Psoas muscle (tissue), 8 donors: ENCODE measurements around the gene THPO. TPM values are rescaled to one million over a fixed set of nuclear protein-coding genes. Genes with fewer than 3 reads are reported as not detected.
A peak's percentile ranks its signal among the peaks of the same experiment; 100 is the strongest.

Experiments used
- ATAC-seq, 4 donors: fragments of 200-7000 bp; cut with Tn5 transposase; one replicate each; pipeline ENCODE4 v1.9.1; 2020; ENCODE audit warnings: moderate library complexity in 3 of 4, mild to moderate bottlenecking in 2 of 4
- DNase-seq, 2 donors: peaks; one replicate each; pipeline ENCODE4 v3.0.0-alpha.2; 2020
- H3K27ac ChIP-seq: fragments of 200-600 bp; one replicate; pipeline ENCODE4 v1.8.0; 2022
- H3K27me3 ChIP-seq, 3 donors: fragments of 200-600 bp in 1 of 3; one replicate each; pipeline versions ENCODE4 v1.6.1 to v1.8.0; 2013 to 2022; ENCODE audit warnings: low read length in 2 of 3, mild to moderate bottlenecking in 2 of 3, moderate library complexity in 1 of 3; ENCODE audit not compliant: insufficient read depth in 3 of 3
- H3K36me3 ChIP-seq, 2 donors: fragments of 200-600 bp in 1 of 2; one replicate each; pipeline versions ENCODE4 v1.6.1 to v1.8.0; 2013 to 2022; ENCODE audit warnings: low read depth in 1 of 2, mild to moderate bottlenecking in 1 of 2, moderate library complexity in 1 of 2; ENCODE audit not compliant: insufficient read depth in 1 of 2
- H3K4me1 ChIP-seq: fragments of 200-600 bp; one replicate; pipeline ENCODE4 v1.8.0; 2022
- H3K4me3 ChIP-seq: fragments of 200-600 bp; one replicate; pipeline ENCODE4 v1.8.0; 2022; ENCODE audit warnings: mild to moderate bottlenecking
- H3K9me3 ChIP-seq: fragments of 200-600 bp; one replicate; pipeline ENCODE4 v1.8.0; 2022
- CTCF ChIP-seq: fragments of 200-600 bp; IDR thresholded peaks from one replicate; pipeline ENCODE4 v1.8.0; 2022; ENCODE audit warnings: antibody characterized with exemption
- WGBS, 3 donors: extraction: QIAGEN DNeasy Blood & Tissue Kit; methylation state at CpG; one replicate each; pipeline versions ENCODE4 v1.1.6 to v1.1.7; 2013; 5-methylcytosine and 5-hydroxymethylcytosine counted together
- intact Hi-C, 2 donors: fragments of 100-400 bp; cut with DNase I; formaldehyde crosslinking; loops; one replicate each; pipeline versions ENCODE4 v1.11.0 to v1.14.2; 2022
- polyA plus RNA-seq, 3 donors: library from polyadenylated mRNA; stranded (reverse); fragments of 200-250 nt; gene quantifications; one replicate each; pipeline ENCODE4 v1.2.3, GENCODE V29; 2013
- total RNA-seq, 4 donors: library from RNA; stranded (reverse); fragmentation: NEBNext Ultra II Directional in 2 of 4; extraction: Animal tissue kit (Norgen Biotek cat#: 25700) in 2 of 4; gene quantifications; one replicate each; pipeline versions ENCODE4 v1.2.1 to v1.2.4, GENCODE V29; 2021 to 2023
- donor health status: healthy with polysubstance abuse.
- donor health status: DM: no; HTN: no; CAD: no; lungs with moderate emphysema.
- donor health status: Bipolar disorder and iron deficiency.
- donor health status: healthy.
- donor health status: DM: yes; HTN: yes; CAD: no.
- donor health status: DM: no; HTN: no; CAD: no.
- donor health status: DM: no; HTN: no; CAD: no.
- donor health status: DM: yes; HTN: yes; CAD: no.

Gene THPO
- total and polyA plus RNA-seq, 7 donors = 0.49 to 3.0 (median 0.92) TPM

- Histone ChIP-seq H3K9me3 (no peaks in the 10 kb centered on the region), H3K27ac (no peak overlapping the region), H3K4me1 (peaks cover 40% of the 10 kb centered on the region), H3K36me3 (peaks cover 41 to 100% of the 10 kb centered on the region in 2 donors), H3K4me3 (no peak overlapping the region), H3K27me3 (no peaks in the 10 kb centered on the region)
- WGBS, 3 donors = 86 to 91% (median 88%) methylated on average over 13 of the region's 13 CpGs
- ATAC-seq (no peak), DNase-seq (no peak)
- intact Hi-C loops = no loop called here
- no peak for TF ChIP-seq CTCF
These were observed 52.7 kb downstream of the THPO start for GRCh38 chr3:184325269-184325668.

DNA sequence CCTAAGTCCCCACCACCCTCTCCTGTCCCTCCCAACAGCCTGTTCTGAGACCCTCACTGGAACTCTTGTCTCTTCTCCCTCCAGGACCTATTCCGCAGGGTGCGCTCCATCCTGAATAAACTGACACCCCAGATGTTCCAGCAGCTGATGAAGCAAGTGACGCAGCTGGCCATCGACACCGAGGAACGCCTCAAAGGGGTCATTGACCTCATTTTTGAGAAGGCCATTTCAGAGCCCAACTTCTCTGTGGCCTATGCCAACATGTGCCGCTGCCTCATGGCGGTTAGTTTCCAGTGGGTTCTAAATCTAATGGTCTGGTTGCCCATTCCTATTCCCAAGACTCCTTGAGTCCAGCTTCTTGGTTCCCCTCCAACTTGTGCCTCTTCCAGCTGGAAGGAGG lies 54.3 kb downstream of the THPO start:
- no peaks in the 10 kb centered on the region for H3K27me3 ChIP-seq
- H3K4me1 ChIP-seq = peaks cover 50% of the 10 kb centered on the region
- 34 to 53% (median 43%) methylated on average over 8 of the region's 8 CpGs for WGBS, 3 donors
- intact Hi-C loops = loop anchor here in 1 of 2 donors (1.0 kb wide), 1 partner anchor 10 kb away; no protein-coding TSS in a partner anchor
- H3K4me3 ChIP-seq = peak overlapping the region; percentile 71
- H3K27ac ChIP-seq = peak overlapping the region; percentile 90
- TF ChIP-seq CTCF = no peak
- H3K36me3 ChIP-seq = peaks cover 36 to 86% of the 10 kb centered on the region in 2 donors
- no peaks in the 10 kb centered on the region for H3K9me3 ChIP-seq
- DNase-seq (peak; percentile 69 to 86), ATAC-seq (peak; percentile 9 to 57 (median 38))

GRCh38 chr3:184322731-184323487 lies 55.1 kb downstream of the THPO start:
- peak overlapping the region; percentile 71 for H3K4me3 ChIP-seq
- intact Hi-C loops = no loop called here
- 61 to 80% (median 62%) methylated on average over 20 of the region's 20 CpGs for WGBS, 3 donors
- H3K4me1 ChIP-seq = peaks cover 58% of the 10 kb centered on the region
- peaks cover 35 to 86% of the 10 kb centered on the region in 2 donors for H3K36me3 ChIP-seq
- H3K27ac ChIP-seq = peak overlapping the region; percentile 90
- no peaks in the 10 kb centered on the region for H3K9me3 ChIP-seq
- peak; percentile 77 to 86 for DNase-seq
- peak; percentile 46 to 72 (median 68) for ATAC-seq
- TF ChIP-seq CTCF = no peak
- no peaks in the 10 kb centered on the region for H3K27me3 ChIP-seq

Other genes starting within 250 kb of the THPO start
- 10 to 100 TPM; 44.0 to 55.1 (median 50.0) TPM for gene EIF2B5, start 242.8 kb downstream of the THPO start, total RNA-seq
- 100 to 1,000 TPM in 1 of 3 donors, 10 to 100 TPM in 2; 61.4 to 101 (median 80.3) TPM for gene EIF2B5, start 242.8 kb downstream of the THPO start, polyA plus RNA-seq
- gene DVL3, start 222.8 kb downstream of the THPO start, total RNA-seq = 10 to 100 TPM; 46.7 to 57.2 (median 47.7) TPM
- gene DVL3, start 222.8 kb downstream of the THPO start, polyA plus RNA-seq = 10 to 100 TPM; 32.3 to 57.6 (median 36.1) TPM
- 100 to 1,000 TPM; 157 to 178 (median 165) TPM for gene AP2M1, start 203.4 kb downstream of the THPO start, total RNA-seq
- gene AP2M1, start 203.4 kb downstream of the THPO start, polyA plus RNA-seq = 100 to 1,000 TPM; 166 to 299 (median 285) TPM
- 10 to 100 TPM; 44.1 to 93.0 (median 72.7) TPM for gene ABCF3, start 192.0 kb downstream of the THPO start, total RNA-seq
- gene ABCF3, start 192.0 kb downstream of the THPO start, polyA plus RNA-seq = 100 to 1,000 TPM in 1 of 3 donors, 10 to 100 TPM in 2; 68.5 to 108 (median 79.3) TPM
- under 1 TPM in 1 of 4 donors, not detected in 3; 0.26 TPM for gene VWA5B2, start 148.6 kb downstream of the THPO start, total RNA-seq
- gene VWA5B2, start 148.6 kb downstream of the THPO start, polyA plus RNA-seq = under 1 TPM; 0.03 to 0.06 (median 0.04) TPM
- 10 to 100 TPM; 15.8 to 36.7 (median 28.8) TPM for gene ALG3, start 129.2 kb downstream of the THPO start, total RNA-seq
- 10 to 100 TPM; 37.5 to 93.7 (median 38.3) TPM for gene ALG3, start 129.2 kb downstream of the THPO start, polyA plus RNA-seq
- 1 to 10 TPM; 1.8 to 8.2 (median 6.2) TPM for gene EEF1AKMT4, start 128.5 kb downstream of the THPO start, total RNA-seq
- 10 to 100 TPM in 2 of 3 donors, 1 to 10 TPM in 1; 9.0 to 25.5 (median 10.1) TPM for gene EEF1AKMT4, start 128.5 kb downstream of the THPO start, polyA plus RNA-seq
- gene CAMK2N2, start 116.7 kb downstream of the THPO start, total RNA-seq = not detected
- gene CAMK2N2, start 116.7 kb downstream of the THPO start, polyA plus RNA-seq = under 1 TPM in 2 of 3 donors, not detected in 1; 0.01 to 0.52 TPM
- not detected for gene ECE2, start 102.2 kb downstream of the THPO start, total RNA-seq
- not detected for gene ECE2, start 102.2 kb downstream of the THPO start, polyA plus RNA-seq
- gene PSMD2, start 79.0 kb downstream of the THPO start, total RNA-seq = 100 to 1,000 TPM; 338 to 440 (median 424) TPM
- 100 to 1,000 TPM; 344 to 898 (median 873) TPM for gene PSMD2, start 79.0 kb downstream of the THPO start, polyA plus RNA-seq
- 100 to 1,000 TPM; 448 to 726 (median 633) TPM for gene EIF4G1, start 63.6 kb downstream of the THPO start, total RNA-seq
- gene EIF4G1, start 63.6 kb downstream of the THPO start, polyA plus RNA-seq = 100 to 1,000 TPM; 395 to 787 (median 628) TPM
- 10 to 100 TPM; 12.6 to 20.3 (median 13.9) TPM for gene FAM131A, start 40.6 kb downstream of the THPO start, total RNA-seq
- gene FAM131A, start 40.6 kb downstream of the THPO start, polyA plus RNA-seq = 10 to 100 TPM; 12.9 to 26.8 (median 20.2) TPM
- 1 to 10 TPM in 3 of 4 donors, under 1 TPM in 1; 0.64 to 2.3 (median 1.4) TPM for gene CLCN2, start 16.6 kb downstream of the THPO start, total RNA-seq
- gene CLCN2, start 16.6 kb downstream of the THPO start, polyA plus RNA-seq = 1 to 10 TPM; 1.2 to 2.8 (median 2.0) TPM
- 10 to 100 TPM; 21.2 to 33.2 (median 28.6) TPM for gene POLR2H, start 16.5 kb downstream of the THPO start, total RNA-seq
- 100 to 1,000 TPM in 1 of 3 donors, 10 to 100 TPM in 2; 41.6 to 117 (median 62.8) TPM for gene POLR2H, start 16.5 kb downstream of the THPO start, polyA plus RNA-seq
- 10 to 100 TPM in 1 of 4 donors, 1 to 10 TPM in 3; 4.1 to 10.5 (median 6.3) TPM for gene CHRD, start 1.8 kb upstream of the THPO start, total RNA-seq
- gene CHRD, start 1.8 kb upstream of the THPO start, polyA plus RNA-seq = 1 to 10 TPM; 2.5 to 5.2 (median 5.1) TPM
- gene EPHB3, start 183.6 kb upstream of the THPO start, total RNA-seq = 1 to 10 TPM in 2 of 4 donors, under 1 TPM in 2; 0.34 to 1.6 (median 0.92) TPM
- under 1 TPM; 0.08 to 0.69 (median 0.36) TPM for gene EPHB3, start 183.6 kb upstream of the THPO start, polyA plus RNA-seq